SK-N-SH (cell line): ENCODE measurements around the gene IPO11.

Experiments
- CTCF ChIP-seq: fragments of 200-600 bp; sonication (generic); IDR thresholded peaks from 2 replicates; pipeline ENCODE4 v1.6.1; 2017; ENCODE audit warnings: antibody characterized with exemption, mild to moderate bottlenecking, moderate library complexity
- EZH2phosphoT487 ChIP-seq: fragments of 200-600 bp; sonication (generic); IDR thresholded peaks from 2 replicates; pipeline ENCODE4 v1.6.1; 2017; ENCODE audit warnings: low read depth, mixed run types, mild to moderate bottlenecking, antibody characterized with exemption, moderate library complexity, borderline replicate concordance
- JUND ChIP-seq: IDR thresholded peaks from 2 replicates; pipeline ENCODE4 v1.4.0; 2012
- RFX5 ChIP-seq: IDR thresholded peaks from 2 replicates; pipeline ENCODE4 v1.6.1; 2012; ENCODE audit warnings: mild to moderate bottlenecking, improper control_type of control experiment, low read length

- TF ChIP-seq RFX5: no peak
- TF ChIP-seq CTCF: no peak
- no peak for TF ChIP-seq EZH2phosphoT487
- no peak for TF ChIP-seq JUND
These were observed 164.1 kb downstream of the IPO11 start for GRCh38 chr5:62576570-62577170.
